Measurements from ENCODE around the gene C11orf52.

DNA sequence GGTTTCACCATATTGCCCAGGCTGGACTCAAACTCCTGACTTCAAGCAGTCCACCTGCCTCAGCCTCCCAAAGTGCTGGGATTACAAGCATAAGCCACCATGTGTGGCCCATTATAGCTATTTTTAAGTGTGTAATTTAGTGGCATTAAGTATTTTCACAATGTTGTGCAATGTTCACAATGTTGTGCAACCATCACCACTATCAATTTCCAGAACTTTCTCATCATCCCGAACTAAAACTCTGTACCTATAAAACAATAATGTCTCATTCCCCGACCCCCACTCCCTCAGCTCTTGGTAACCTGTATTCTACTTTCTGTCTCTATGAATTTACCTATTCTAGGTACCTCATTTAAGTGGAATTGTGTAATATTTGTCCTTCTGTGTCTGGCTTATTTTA is 31.9 kb upstream of the C11orf52 start:
- TF ChIP-seq CTCF (conservative IDR thresholded peaks at IDR 0.05; ENCODE audit: low read depth, low read length) = no peak
- no peak for TF ChIP-seq EZH2phosphoT487 (IDR thresholded peaks at IDR 0.05; ENCODE audit: borderline replicate concordance, low read length)

Data from PC-3 (cell line).